CD8-positive, alpha-beta memory T cell (primary cell): ENCODE data around the gene KCNMA1. TPM values are rescaled to one million over a fixed set of nuclear protein-coding genes. Genes with fewer than 3 reads are reported as not detected.

Experiments used
- CTCF ChIA-PET: fragments of 350-600 bp; sonication (Branson Sonifier 250); formaldehyde crosslinking; loops from one replicate; lab custom pipeline; 2021; ENCODE audit warnings: antibody characterized with exemption; lab: Charles Lee
- POLR2A ChIA-PET: fragments of 350-600 bp; sonication (Branson Sonifier 250); formaldehyde crosslinking; loops from one replicate; lab custom pipeline; 2021; ENCODE audit warnings: antibody characterized with exemption; lab: Charles Lee
- DNase-seq, 5 donors: peaks; one replicate each; pipeline versions ENCODE4 v3.0.0 to v3.0.0-alpha.2; 2020 to 2022; ENCODE audit warnings: mixed read lengths in 1 of 5
- H3K27ac ChIP-seq: one replicate; pipeline ENCODE4 v1.7.0; 2013; ENCODE audit warnings: low read depth, mild to moderate bottlenecking, low read length, moderate library complexity
- H3K27me3 ChIP-seq: 2 replicates; pipeline ENCODE4 v1.7.0; 2013; ENCODE audit warnings: low read length, mild to moderate bottlenecking; ENCODE audit not compliant: insufficient read depth, poor library complexity, severe bottlenecking
- H3K36me3 ChIP-seq: 2 replicates; pipeline ENCODE4 v1.7.0; 2013; ENCODE audit warnings: mild to moderate bottlenecking, low read length, moderate library complexity; ENCODE audit not compliant: insufficient read depth
- H3K4me1 ChIP-seq: 2 replicates; pipeline ENCODE4 v1.7.0; 2013; ENCODE audit warnings: mild to moderate bottlenecking, low read length, moderate library complexity; ENCODE audit not compliant: insufficient read depth
- H3K4me3 ChIP-seq: 2 replicates; pipeline ENCODE4 v1.7.0; 2013; ENCODE audit warnings: mild to moderate bottlenecking, low read length
- H3K9me3 ChIP-seq: 2 replicates; pipeline ENCODE4 v1.7.0; 2013; ENCODE audit warnings: mild to moderate bottlenecking, low read length
- H3K27ac Mint-ChIP-seq, 8 donors: one replicate each; pipeline ENCODE4 v1.8.0; 2020 to 2021; ENCODE audit warnings: mixed read lengths in 8 of 8, mild to moderate bottlenecking in 6 of 8, inconsistent platforms in 3 of 8, moderate library complexity in 3 of 8
- H3K27me3 Mint-ChIP-seq, 2 donors: one replicate each; pipeline ENCODE4 v1.8.0; 2020 to 2021; ENCODE audit warnings: mixed read lengths in 2 of 2, mild to moderate bottlenecking in 1 of 2, moderate library complexity in 1 of 2
- H3K36me3 Mint-ChIP-seq, 3 donors: one replicate each; pipeline ENCODE4 v1.8.0; 2020 to 2021; ENCODE audit warnings: mixed read lengths in 3 of 3, inconsistent platforms in 1 of 3, mild to moderate bottlenecking in 1 of 3
- H3K4me1 Mint-ChIP-seq, 3 donors: one replicate each; pipeline ENCODE4 v1.8.0; 2020 to 2021; ENCODE audit warnings: mixed read lengths in 3 of 3, inconsistent platforms in 1 of 3, mild to moderate bottlenecking in 1 of 3
- H3K4me3 Mint-ChIP-seq, 7 donors: one replicate each; pipeline ENCODE4 v1.8.0; 2020 to 2021; ENCODE audit warnings: mixed read lengths in 7 of 7, mild to moderate bottlenecking in 6 of 7, moderate library complexity in 4 of 7, inconsistent platforms in 2 of 7
- H3K9me3 Mint-ChIP-seq, 5 donors: one replicate each; pipeline ENCODE4 v1.8.0; 2020 to 2022; ENCODE audit warnings: mixed read lengths in 5 of 5, mild to moderate bottlenecking in 3 of 5, moderate library complexity in 2 of 5, inconsistent platforms in 1 of 5
- polyA plus RNA-seq: library from polyadenylated mRNA; unstranded; fragments of 300-500 nt; fragmentation: Illumina TruSeq; gene quantifications from one replicate; pipeline ENCODE4 v1.2.3, GENCODE V29; 2021
- total RNA-seq, 2 experiments: library from RNA; stranded (reverse); gene quantifications; one replicate each; pipeline ENCODE4 v1.2.3, GENCODE V29; 2021

KCNMA1 gene
- total and polyA plus RNA-seq, 3 experiments from 2014 or later, result 0.20 to 0.31 TPM; not detected in 1

DNA sequence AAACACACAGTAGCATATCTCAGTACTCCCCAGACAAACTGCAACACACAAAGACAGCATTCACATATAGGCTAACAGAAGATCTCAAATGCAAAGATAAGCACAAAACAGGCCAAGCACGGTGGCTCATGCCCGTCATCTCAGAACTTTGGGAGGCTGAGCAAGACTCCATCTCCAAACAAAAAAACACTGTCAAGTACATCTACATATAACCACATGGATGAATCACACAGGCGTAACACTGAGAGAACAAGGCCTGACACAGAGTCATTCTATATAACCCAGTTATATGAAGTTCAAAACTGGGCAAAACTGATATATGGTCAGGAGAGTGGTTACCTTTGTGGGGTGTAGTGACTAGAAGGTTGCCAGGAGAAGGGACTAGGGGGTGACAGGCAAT is 506.4 kb downstream of the KCNMA1 start:
- H3K4me3 ChIP-seq, result no peak overlapping the region
- no peak overlapping the region for H3K27ac Mint-ChIP-seq
- H3K27ac ChIP-seq, result no peak overlapping the region
- H3K4me3 Mint-ChIP-seq, result no peak overlapping the region
- no peaks in the 10 kb centered on the region for H3K36me3 Mint-ChIP-seq
- peaks cover 0 to 2% (median 0%) of the 10 kb centered on the region in 5 donors for H3K9me3 Mint-ChIP-seq
- ChIA-PET POLR2A (no interaction called here), CTCF (no interaction called here)
- H3K36me3 ChIP-seq, result no peaks in the 10 kb centered on the region
- H3K27me3 ChIP-seq, result no peaks in the 10 kb centered on the region
- H3K4me1 Mint-ChIP-seq, result no peaks in the 10 kb centered on the region
- H3K27me3 Mint-ChIP-seq, result peaks cover 7 to 12% of the 10 kb centered on the region in 2 donors
- H3K9me3 ChIP-seq, result no peaks in the 10 kb centered on the region
- no peaks in the 10 kb centered on the region for H3K4me1 ChIP-seq
- no peak for DNase-seq

DNA sequence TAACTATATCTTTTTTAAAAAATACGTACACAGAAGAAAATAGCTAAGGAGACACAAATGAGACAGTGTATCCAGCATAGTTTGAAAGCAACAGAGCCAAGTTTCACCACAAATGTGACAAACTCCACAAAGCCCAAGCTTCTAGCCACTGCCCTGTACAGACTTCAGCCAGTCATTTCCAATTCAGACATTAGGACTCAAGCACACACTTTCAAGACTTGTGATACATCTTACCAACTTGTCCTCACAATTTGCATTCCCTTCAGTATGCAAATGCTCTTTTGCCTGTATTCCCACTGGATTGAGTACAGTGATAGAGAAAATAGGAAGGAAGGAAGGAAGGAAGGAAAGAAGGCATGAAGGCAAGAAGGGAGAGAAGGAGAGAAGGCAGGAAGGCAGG is 510.4 kb downstream of the KCNMA1 start:
- H3K9me3 Mint-ChIP-seq, result peaks cover 0 to 2% (median 0%) of the 10 kb centered on the region in 5 donors
- no peaks in the 10 kb centered on the region for H3K9me3 ChIP-seq
- DNase-seq, result no peak
- H3K36me3 ChIP-seq, result no peaks in the 10 kb centered on the region
- ChIA-PET CTCF (no interaction called here), POLR2A (no interaction called here)
- no peak overlapping the region for H3K27ac Mint-ChIP-seq
- peaks cover 5 to 12% of the 10 kb centered on the region in 2 donors for H3K27me3 Mint-ChIP-seq
- H3K4me3 Mint-ChIP-seq, result no peak overlapping the region
- no peaks in the 10 kb centered on the region for H3K27me3 ChIP-seq
- H3K36me3 Mint-ChIP-seq, result no peaks in the 10 kb centered on the region
- no peak overlapping the region for H3K27ac ChIP-seq
- H3K4me1 ChIP-seq, result no peaks in the 10 kb centered on the region
- no peaks in the 10 kb centered on the region for H3K4me1 Mint-ChIP-seq
- H3K4me3 ChIP-seq, result no peak overlapping the region

DNA sequence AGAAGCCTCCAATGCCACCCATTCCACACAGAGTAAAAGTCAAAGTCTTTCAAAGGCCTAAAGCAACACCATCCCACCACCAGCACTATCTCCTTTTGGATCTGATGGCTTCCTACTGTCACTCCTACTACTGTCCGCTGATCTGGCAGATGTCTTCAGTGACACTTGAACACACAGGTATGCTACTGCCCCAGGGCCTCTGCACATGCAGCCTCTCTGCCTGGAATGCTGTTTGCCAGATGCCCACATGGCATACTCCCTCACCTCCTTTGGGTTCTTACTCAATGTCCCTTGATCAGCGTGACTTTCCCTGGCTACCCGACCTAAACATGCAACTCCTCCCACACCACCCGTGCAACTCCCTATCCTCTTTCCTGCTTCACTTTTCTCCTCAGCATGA is 512.4 kb downstream of the KCNMA1 start:
- H3K27me3 ChIP-seq, result no peaks in the 10 kb centered on the region
- Mint-ChIP-seq H3K36me3 (no peaks in the 10 kb centered on the region), H3K27me3 (peaks cover 4 to 6% of the 10 kb centered on the region in 2 donors), H3K4me1 (no peaks in the 10 kb centered on the region), H3K27ac (peak overlapping the region in 1 of 8 donors; percentile 31), H3K9me3 (peaks cover 0 to 2% (median 0%) of the 10 kb centered on the region in 5 donors), H3K4me3 (no peak overlapping the region)
- ChIA-PET CTCF (no interaction called here), POLR2A (no interaction called here)
- H3K9me3 ChIP-seq, result no peaks in the 10 kb centered on the region
- H3K4me3 ChIP-seq, result no peak overlapping the region
- no peak overlapping the region for H3K27ac ChIP-seq
- no peaks in the 10 kb centered on the region for H3K36me3 ChIP-seq
- no peaks in the 10 kb centered on the region for H3K4me1 ChIP-seq
- DNase-seq, result no peak

- H3K27ac Mint-ChIP-seq, result no peak overlapping the region
- H3K27me3 ChIP-seq, result no peaks in the 10 kb centered on the region
- CTCF ChIA-PET, result no interaction called here
- H3K4me3 ChIP-seq, result no peak overlapping the region
- H3K36me3 ChIP-seq, result no peaks in the 10 kb centered on the region
- H3K4me3 Mint-ChIP-seq, result no peak overlapping the region
- H3K36me3 Mint-ChIP-seq, result no peaks in the 10 kb centered on the region
- POLR2A ChIA-PET, result no interaction called here
- no peak for DNase-seq
- no peaks in the 10 kb centered on the region for H3K4me1 Mint-ChIP-seq
- no peak overlapping the region for H3K27ac ChIP-seq
- H3K4me1 ChIP-seq, result no peaks in the 10 kb centered on the region
- H3K9me3 Mint-ChIP-seq, result peaks cover 0 to 2% (median 0%) of the 10 kb centered on the region in 5 donors
- H3K27me3 Mint-ChIP-seq, result peaks cover 4 to 7% of the 10 kb centered on the region in 2 donors
- H3K9me3 ChIP-seq, result no peaks in the 10 kb centered on the region
These were observed 514.3 kb downstream of the KCNMA1 start for GRCh38 chr10:77123330-77123729.

DNA sequence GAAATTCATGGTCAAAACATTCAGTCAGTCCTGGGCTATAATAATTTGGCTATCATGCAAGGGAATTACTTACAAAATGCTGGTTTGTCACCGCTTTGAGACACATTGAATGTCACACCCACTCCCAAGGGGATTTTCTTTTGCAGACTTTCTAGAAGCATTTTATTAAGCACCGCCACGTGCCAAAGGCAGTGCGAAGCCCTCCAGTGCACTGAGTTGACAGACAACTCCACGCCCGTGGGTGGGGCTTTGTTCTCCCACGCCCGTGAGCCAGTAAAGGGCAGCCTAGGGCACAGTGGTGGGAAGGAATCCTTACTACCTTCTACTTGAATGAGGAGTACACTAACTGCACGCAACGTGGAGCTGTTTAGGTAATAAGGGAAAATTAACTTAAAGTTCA is 515.8 kb downstream of the KCNMA1 start:
- H3K27ac ChIP-seq, result no peak overlapping the region
- Mint-ChIP-seq H3K27ac (no peak overlapping the region), H3K4me1 (no peaks in the 10 kb centered on the region), H3K36me3 (no peaks in the 10 kb centered on the region), H3K4me3 (no peak overlapping the region), H3K9me3 (no peaks in the 10 kb centered on the region), H3K27me3 (peaks cover 4 to 5% of the 10 kb centered on the region in 2 donors)
- no peaks in the 10 kb centered on the region for H3K27me3 ChIP-seq
- H3K4me3 ChIP-seq, result no peak overlapping the region
- H3K9me3 ChIP-seq, result no peaks in the 10 kb centered on the region
- ChIA-PET POLR2A (no interaction called here), CTCF (interaction anchor here (2.3 kb wide), 1 partner anchor 11 kb away, joined by 7 read pairs; no protein-coding TSS in a partner anchor)
- no peak for DNase-seq
- H3K36me3 ChIP-seq, result no peaks in the 10 kb centered on the region
- H3K4me1 ChIP-seq, result no peaks in the 10 kb centered on the region

DNA sequence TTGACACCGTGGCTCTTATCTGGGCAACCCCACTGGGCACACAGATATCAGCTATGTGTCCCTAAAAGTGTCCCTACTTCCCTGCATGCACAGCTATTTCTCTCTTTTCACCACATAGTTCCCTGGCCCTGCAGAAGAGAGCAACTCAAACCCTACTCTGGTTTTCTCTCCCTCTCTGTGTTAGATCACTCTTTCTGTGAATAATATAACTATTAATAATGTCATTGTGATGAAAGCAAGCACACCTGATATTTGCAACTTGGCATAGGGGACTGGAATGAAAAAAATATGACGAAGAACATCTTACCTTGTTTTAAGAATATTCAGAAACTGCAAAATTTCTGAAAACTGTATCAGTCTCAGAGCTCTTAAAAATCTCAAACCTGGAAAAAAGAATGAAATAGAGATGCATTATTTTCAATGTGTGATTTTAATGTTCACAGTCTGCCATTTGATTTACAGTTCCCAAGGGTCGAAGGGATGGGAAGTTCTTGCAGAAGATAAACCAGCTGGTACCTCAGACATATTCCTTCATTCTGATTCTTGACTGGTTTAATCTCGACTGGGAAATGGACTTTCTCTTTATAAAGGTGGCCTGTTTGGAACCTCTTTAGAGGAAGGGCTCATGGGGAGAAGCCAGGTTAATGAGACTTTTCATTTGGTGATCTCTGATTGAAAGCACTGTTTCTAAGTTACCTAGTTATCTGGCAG is 516.8 kb downstream of the KCNMA1 start:
- Histone ChIP-seq H3K4me1 (no peaks in the 10 kb centered on the region), H3K9me3 (no peaks in the 10 kb centered on the region), H3K27ac (no peak overlapping the region), H3K4me3 (no peak overlapping the region), H3K36me3 (no peaks in the 10 kb centered on the region), H3K27me3 (no peaks in the 10 kb centered on the region)
- DNase-seq, result no peak
- ChIA-PET CTCF (interaction anchor here (2.3 kb wide), 1 partner anchor 10 kb away, joined by 7 read pairs; no protein-coding TSS in a partner anchor), POLR2A (no interaction called here)
- H3K27me3 Mint-ChIP-seq, result peaks cover 4 to 7% of the 10 kb centered on the region in 2 donors
- H3K27ac Mint-ChIP-seq, result no peak overlapping the region
- H3K4me1 Mint-ChIP-seq, result no peaks in the 10 kb centered on the region
- H3K4me3 Mint-ChIP-seq, result no peak overlapping the region
- H3K36me3 Mint-ChIP-seq, result no peaks in the 10 kb centered on the region
- H3K9me3 Mint-ChIP-seq, result no peaks in the 10 kb centered on the region

DNA sequence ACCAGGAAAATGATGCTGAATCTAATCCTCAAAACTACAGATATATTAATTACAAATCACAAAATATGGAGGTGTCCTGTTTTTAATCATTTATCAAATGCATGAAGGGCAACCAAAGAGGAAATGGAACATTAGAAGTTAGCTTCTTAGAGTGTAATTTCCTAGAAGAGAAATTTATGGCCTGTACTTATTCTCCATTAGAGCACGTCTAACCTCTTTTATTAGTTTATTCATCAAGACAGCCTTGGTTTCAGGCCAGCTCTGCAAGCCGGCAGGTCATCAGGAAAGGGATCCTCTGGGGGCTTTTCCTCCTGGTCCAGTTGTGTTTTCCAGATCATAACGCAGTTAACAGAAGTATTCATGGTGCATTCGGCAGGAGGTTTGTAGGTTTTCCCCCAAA is 517.6 kb downstream of the KCNMA1 start:
- Histone ChIP-seq H3K4me1 (no peaks in the 10 kb centered on the region), H3K4me3 (no peak overlapping the region), H3K36me3 (no peaks in the 10 kb centered on the region), H3K27ac (no peak overlapping the region), H3K27me3 (no peaks in the 10 kb centered on the region), H3K9me3 (no peaks in the 10 kb centered on the region)
- Mint-ChIP-seq H3K36me3 (no peaks in the 10 kb centered on the region), H3K4me3 (no peak overlapping the region), H3K27ac (no peak overlapping the region), H3K27me3 (peaks cover 4 to 7% of the 10 kb centered on the region in 2 donors), H3K4me1 (no peaks in the 10 kb centered on the region), H3K9me3 (no peaks in the 10 kb centered on the region)
- POLR2A ChIA-PET, result no interaction called here
- DNase-seq, result no peak
- CTCF ChIA-PET, result interaction anchor here (2.3 kb wide), 1 partner anchor 9 kb away, joined by 7 read pairs; no protein-coding TSS in a partner anchor

- Mint-ChIP-seq H3K9me3 (no peaks in the 10 kb centered on the region), H3K4me3 (no peak overlapping the region)
These were observed 518.9 kb downstream of the KCNMA1 start for GRCh38 chr10:77118603-77119282.

More at GRCh38 chr10:77118603-77119282, 518.9 kb downstream of the KCNMA1 start:
- no peak for DNase-seq
- Mint-ChIP-seq H3K27ac (no peak overlapping the region), H3K36me3 (no peaks in the 10 kb centered on the region), H3K4me1 (no peaks in the 10 kb centered on the region), H3K27me3 (peaks cover 4 to 8% of the 10 kb centered on the region in 2 donors)
- Histone ChIP-seq H3K36me3 (no peaks in the 10 kb centered on the region), H3K9me3 (no peaks in the 10 kb centered on the region), H3K27me3 (no peaks in the 10 kb centered on the region), H3K27ac (no peak overlapping the region), H3K4me1 (no peaks in the 10 kb centered on the region), H3K4me3 (no peak overlapping the region)
- POLR2A ChIA-PET, result no interaction called here
- CTCF ChIA-PET, result no interaction called here
